HepG2 (cell line): Measurements from ENCODE around the gene ARHGEF38. TPM values are rescaled to one million over a fixed set of nuclear protein-coding genes. Genes with fewer than 3 reads are reported as not detected.

Source experiments
- ATAC-seq: fragments of 200-7000 bp; cut with Tn5 transposase; 3 replicates; pipeline ENCODE4 v1.9.1; 2020; ENCODE audit warnings: mild to moderate bottlenecking, moderate library complexity
- BruUV-seq: library from RNA; stranded (reverse); fragments of 400-500 nt; replicated peaks from 2 replicates; lab custom pipeline; 2021; lab: Mats Ljungman, UMichigan
- CTCF ChIA-PET: fragments of 300-600 bp; formaldehyde crosslinking; extraction: SDS; loops from one replicate; lab custom pipeline; 2021; ENCODE audit warnings: low total read pairs, inconsistent platforms, low intra/inter-chr PET ratio; lab: Yijun Ruan, JAX
- POLR2A ChIA-PET: fragments of 350-600 bp; sonication (Branson Sonifier 250); formaldehyde crosslinking; loops from one replicate; lab custom pipeline; 2020; ENCODE audit warnings: antibody characterized with exemption, inconsistent platforms; lab: Yijun Ruan, JAX
- DNase-seq: peaks from one replicate; pipeline ENCODE4 v3.0.0-alpha.2; 2015; ENCODE audit warnings: low spot score
- FAIRE-seq: peaks from 3 replicates; lab custom pipeline; 2011; peaks lifted over from hg19 to GRCh38; lab: Jason Lieb, UNC
- H2AFZ ChIP-seq: one replicate; pipeline ENCODE4 v1.6.1; 2011; ENCODE audit warnings: low read length, inconsistent platforms
- H3K27ac ChIP-seq: fragments of 300-600 bp; 3 replicates; pipeline ENCODE4 v1.8.0; 2011; ENCODE audit warnings: mixed run types, mild to moderate bottlenecking, mixed read lengths, low read length, inconsistent platforms; ENCODE audit not compliant: insufficient read depth; ENCODE audit errors: extremely low read length
- H3K27me3 ChIP-seq, 2 experiments: fragments of 200-600 bp in 1 of 2; 2 replicates in 1 of 2; 3 replicates in 1 of 2; pipeline versions ENCODE4 v1.6.0 to v1.8.0; 2011; ENCODE audit warnings: low read length in 2 of 2, mild to moderate bottlenecking in 2 of 2, moderate library complexity in 2 of 2, inconsistent platforms in 1 of 2; ENCODE audit not compliant: insufficient read depth in 2 of 2, control insufficient read depth in 1 of 2
- H3K36me3 ChIP-seq, 2 experiments: fragments of 200-600 bp in 1 of 2; replicated peaks in 1 of 2; 2 replicates in 1 of 2; 3 replicates in 1 of 2; pipeline versions ENCODE4 v1.5.1 to v1.8.0; 2011; ENCODE audit warnings: low read length in 2 of 2, inconsistent platforms in 1 of 2; ENCODE audit not compliant: insufficient read depth in 2 of 2, control insufficient read depth in 1 of 2
- H3K4me1 ChIP-seq: 2 replicates; pipeline ENCODE4 v1.5.1; 2012; ENCODE audit warnings: low read length, inconsistent platforms; ENCODE audit not compliant: insufficient read depth
- H3K4me2 ChIP-seq: 2 replicates; pipeline ENCODE4 v1.6.0; 2011; ENCODE audit warnings: low read depth, low read length, inconsistent platforms
- H3K4me3 ChIP-seq, 3 experiments: fragments of 200-600 bp in 1 of 3; sonication (generic), shearing (Covaris generic) in 1 of 3; replicated peaks in 1 of 3; 2 replicates each; pipeline ENCODE4 v1.5.1; 2011 to 2016; ENCODE audit warnings: low read length in 3 of 3, inconsistent platforms in 2 of 3, low read depth in 2 of 3, mild to moderate bottlenecking in 2 of 3, control low read depth in 1 of 3, mixed read lengths in 1 of 3; ENCODE audit not compliant: insufficient read depth in 1 of 3
- H3K79me2 ChIP-seq: one replicate; pipeline ENCODE4 v1.6.1; 2011; ENCODE audit warnings: low read length, inconsistent platforms; ENCODE audit not compliant: insufficient read depth
- H3K9ac ChIP-seq: 2 replicates; pipeline ENCODE4 v1.6.0; 2011; ENCODE audit warnings: mild to moderate bottlenecking, low read depth, low read length, inconsistent platforms; ENCODE audit not compliant: insufficient read depth
- H3K9me3 ChIP-seq: 2 replicates; pipeline ENCODE4 v1.5.1; 2012; ENCODE audit warnings: mild to moderate bottlenecking, low read length
- H4K20me1 ChIP-seq: 2 replicates; pipeline ENCODE4 v1.6.0; 2011; ENCODE audit warnings: inconsistent platforms, mild to moderate bottlenecking, low read length, moderate library complexity; ENCODE audit not compliant: insufficient read depth
- CENPBD1 ChIP-seq: sonication (generic); formaldehyde crosslinking; IDR thresholded peaks from 2 replicates; pipeline ENCODE4 v1.8.0; 2022; ENCODE audit warnings: missing genetic modification reagents, low read depth, mild to moderate bottlenecking, borderline replicate concordance
- MNT ChIP-seq: fragments of 450-650 bp; IDR thresholded peaks from 2 replicates; pipeline ENCODE4 v1.6.1; 2016
- NFYB ChIP-seq: sonication (generic); formaldehyde crosslinking; IDR thresholded peaks from 2 replicates; pipeline ENCODE4 v1.4.0; 2020; ENCODE audit warnings: missing genetic modification reagents
- PLRG1 ChIP-seq: fragments of 450-650 bp; conservative IDR thresholded peaks from 2 replicates; pipeline ENCODE4 v1.6.1; 2016
- TMF1 ChIP-seq: sonication (generic); formaldehyde crosslinking; IDR thresholded peaks from 2 replicates; pipeline ENCODE4 v1.8.1; 2022; ENCODE audit warnings: low read depth, missing genetic modification reagents
- ZFP37 ChIP-seq: sonication (generic); formaldehyde crosslinking; IDR thresholded peaks from 2 replicates; pipeline ENCODE4 v1.4.0; 2020; ENCODE audit warnings: missing genetic modification reagents, borderline replicate concordance
- ZFP41 ChIP-seq: sonication (generic); formaldehyde crosslinking; IDR thresholded peaks from 2 replicates; pipeline ENCODE4 v1.4.0; 2020; ENCODE audit warnings: mild to moderate bottlenecking, missing genetic modification reagents, borderline replicate concordance
- ZMAT3 ChIP-seq: sonication (generic); formaldehyde crosslinking; conservative IDR thresholded peaks from 2 replicates; pipeline ENCODE4 v1.7.0; 2021; ENCODE audit warnings: missing genetic modification reagents
- ZNF274 ChIP-seq: sonication (generic); formaldehyde crosslinking; IDR thresholded peaks from 2 replicates; pipeline ENCODE4 v1.5.1; 2020; ENCODE audit warnings: mild to moderate bottlenecking, missing genetic modification reagents
- ZNF749 ChIP-seq: sonication (generic); formaldehyde crosslinking; IDR thresholded peaks from 2 replicates; pipeline ENCODE4 v1.8.0; 2022; ENCODE audit warnings: mild to moderate bottlenecking, missing genetic modification reagents, moderate library complexity, borderline replicate concordance
- WGBS: methylation state at CpG from one replicate; pipeline ENCODE4 v1.1.6; 2017; ENCODE audit warnings: low lambda C conversion rate; 5-methylcytosine and 5-hydroxymethylcytosine counted together
- in situ Hi-C: cut with HindIII; loops from 2 replicates; pipeline ENCODE4 v1.10.0; 2017; ENCODE audit warnings: low pct_unique_long_range_greater_than_20kb; ENCODE audit not compliant: extremely low pct_ligation_motif_present
- intact Hi-C: fragments of 100-400 bp; cut with micrococcal nuclease; formaldehyde crosslinking; loops from one replicate; pipeline ENCODE4 v1.10.0; 2022; ENCODE audit not compliant: unreplicated experiment
- polyA plus RNA-seq, 8 experiments: library from polyadenylated mRNA; depleted of rRNA in 3 of 8; stranded (reverse) in 7 of 8; unstranded in 1 of 8; fragments of >200 nt; fragmentation: Illumina TruSeq in 4 of 8; extraction: Trizol in 4 of 8; gene quantifications; 2 replicates each; pipeline versions ENCODE4 v1.2.1 to v1.2.3, GENCODE V29; 2011 to 2016; ENCODE audit warnings: low read depth in 4 of 8, missing spikeins in 1 of 8, mixed read lengths in 1 of 8; ENCODE audit not compliant: insufficient read depth in 1 of 8
- total RNA-seq, 5 experiments: library from RNA; depleted of rRNA; stranded (reverse); fragments of >200 nt; fragmentation: Illumina TruSeq; extraction: Trizol; gene quantifications; 2 replicates each; pipeline ENCODE4 v1.2.3, GENCODE V29; 2016; ENCODE audit warnings: low read depth in 1 of 5

ARHGEF38 gene
- total and polyA plus RNA-seq, 2 of the 13 experiments (the other 11 are each of a cell fraction or from before 2014, with no cell fraction given): not detected

GRCh38 chr4:105601406-105601805 lies 49.0 kb downstream of the ARHGEF38 start:
- Histone ChIP-seq H3K9me3 (no peaks in the 10 kb centered on the region), H3K4me3 (no peak overlapping the region), H3K4me2 (no peak overlapping the region), H3K4me1 (no peaks in the 10 kb centered on the region), H3K36me3 (no peaks in the 10 kb centered on the region), H3K9ac (no peak overlapping the region), H3K27ac (no peak overlapping the region), H4K20me1 (no peaks in the 10 kb centered on the region), H3K79me2 (no peaks in the 10 kb centered on the region), H3K27me3 (no peaks in the 10 kb centered on the region), H2AFZ (no peak overlapping the region)
- POLR2A ChIA-PET: no interaction called here
- intact Hi-C loops: no loop called here
- no peak for TF ChIP-seq CENPBD1
- TF ChIP-seq ZFP37 (CRISPR knock-in tag): no peak
- no peak for TF ChIP-seq PLRG1
- TF ChIP-seq ZNF274: no peak
- no peak for TF ChIP-seq NFYB (CRISPR knock-in tag)
- TF ChIP-seq ZFP41 (CRISPR knock-in tag): no peak
- no peak for TF ChIP-seq MNT
- TF ChIP-seq TMF1 (CRISPR knock-in tag): no peak
- TF ChIP-seq ZNF749: no peak
- TF ChIP-seq ZMAT3 (CRISPR knock-in tag): no peak
- WGBS: 18% methylated on average over 1 of the region's 1 CpG
- ATAC-seq (no peak), FAIRE-seq (no peak), DNase-seq (no peak)
- CTCF ChIA-PET: no interaction called here
- in situ Hi-C loops: no loop called here
- BruUV-seq: no TSS peak
